GM10847 (cell line): ENCODE measurements around the gene TUBA4A.

Experiments used
- POLR2A ChIP-seq: IDR thresholded peaks from 2 replicates; pipeline ENCODE4 v1.6.1; 2011; ENCODE audit not compliant: insufficient read length; ENCODE audit errors: extremely low read depth

Gene TUBA4A

GRCh38 chr2:219289537-219290361 lies 36.0 kb upstream of the TUBA4A start:
- no peak for TF ChIP-seq POLR2A

DNA sequence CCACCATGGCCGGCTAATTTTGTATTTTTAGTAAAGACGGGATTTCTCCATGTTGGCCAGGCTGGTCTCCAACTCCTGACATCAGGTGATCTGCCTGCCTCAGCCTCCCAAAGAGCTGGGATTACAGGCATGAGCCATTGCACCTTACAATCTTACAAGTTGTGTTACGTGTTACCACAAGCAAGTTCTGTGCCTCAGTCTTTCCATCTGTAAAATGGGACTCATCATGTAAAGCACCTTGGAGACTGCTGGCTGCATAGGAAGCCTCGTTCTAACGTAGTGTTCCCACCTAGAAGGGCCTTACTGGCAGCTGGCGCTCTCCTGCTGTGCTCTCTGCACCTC lies 35.4 kb upstream of the TUBA4A start:
- TF ChIP-seq POLR2A, result no peak

- no peak for TF ChIP-seq POLR2A
Observed at GRCh38 chr2:219287580-219288265, 34.0 kb upstream of the TUBA4A start.

GRCh38 chr2:219286436-219287115 lies 32.9 kb upstream of the TUBA4A start:
- no peak for TF ChIP-seq POLR2A

- no peak for TF ChIP-seq POLR2A
Observed at GRCh38 chr2:219285894-219286425, 32.2 kb upstream of the TUBA4A start.

DNA sequence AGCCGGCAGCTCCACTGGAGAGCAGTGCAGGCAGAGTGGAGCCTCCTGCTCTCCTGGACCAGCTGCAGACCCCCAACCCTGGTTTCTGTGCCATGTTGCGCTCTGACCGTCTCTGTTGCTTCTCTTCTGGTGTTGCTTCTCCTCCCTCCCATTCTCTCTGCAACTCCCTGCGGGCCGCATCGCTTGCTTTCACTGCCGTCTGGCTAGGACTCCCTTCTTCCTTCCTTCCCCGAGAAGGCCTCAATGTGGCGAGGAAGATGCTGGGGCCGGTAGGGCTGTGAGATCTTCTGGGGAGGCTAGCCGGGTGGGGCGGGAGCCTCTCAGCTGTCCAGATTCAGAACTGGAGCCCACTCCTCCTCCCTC lies 31.6 kb upstream of the TUBA4A start:
- no peak for TF ChIP-seq POLR2A

- no peak for TF ChIP-seq POLR2A
Observed at GRCh38 chr2:219284501-219285372, 31.0 kb upstream of the TUBA4A start.

DNA sequence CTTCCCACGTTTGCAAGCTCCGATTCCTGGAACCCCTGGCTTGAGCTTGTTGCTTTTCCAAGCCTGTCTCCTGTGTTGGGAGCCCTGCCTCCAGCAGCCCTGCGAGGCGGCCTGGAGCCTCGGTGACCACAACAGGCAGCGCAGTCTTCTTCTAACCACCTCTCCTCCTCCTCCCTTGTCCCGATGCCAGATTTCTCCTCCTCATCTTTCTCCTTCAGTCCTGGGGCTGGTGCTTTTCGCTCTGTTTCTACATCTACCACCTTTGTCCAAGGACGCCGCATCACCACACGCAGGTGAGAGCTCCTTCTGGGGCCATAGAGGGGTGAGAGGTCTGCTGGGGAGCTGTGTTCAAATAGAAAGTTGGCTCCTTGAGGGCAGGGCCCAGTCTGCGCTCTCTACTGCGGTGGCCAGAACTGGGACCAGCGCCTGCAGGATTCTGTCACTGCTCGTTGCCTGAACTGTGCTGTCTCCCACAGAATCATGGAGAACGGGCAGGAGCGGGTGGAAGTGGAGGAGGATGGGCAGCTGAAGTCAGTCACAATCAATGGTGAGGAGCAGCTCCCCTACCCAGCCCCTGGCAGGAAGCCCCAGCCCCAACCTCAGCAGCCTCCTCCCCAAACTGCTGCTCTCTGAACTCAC lies 29.3 kb upstream of the TUBA4A start:
- no peak for TF ChIP-seq POLR2A

DNA sequence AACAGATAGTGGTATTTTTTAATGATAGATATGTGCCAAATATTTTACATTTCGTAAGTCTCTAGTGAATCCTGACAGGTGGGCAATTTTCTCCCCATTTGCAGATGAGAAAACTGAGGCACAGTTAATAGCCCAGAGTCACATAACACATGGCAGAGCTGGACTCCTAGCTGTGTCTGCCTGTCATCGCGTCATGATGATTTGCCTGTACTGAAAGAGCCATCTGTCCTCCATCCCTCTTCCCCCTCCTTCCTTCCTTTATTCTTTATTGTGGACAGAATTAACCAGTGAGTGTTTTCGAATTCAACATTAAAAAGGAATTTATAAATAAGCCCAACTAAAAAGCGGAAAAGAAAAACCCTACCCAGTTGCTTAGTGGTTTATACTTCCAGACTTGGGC lies 28.7 kb upstream of the TUBA4A start:
- no peak for TF ChIP-seq POLR2A

DNA sequence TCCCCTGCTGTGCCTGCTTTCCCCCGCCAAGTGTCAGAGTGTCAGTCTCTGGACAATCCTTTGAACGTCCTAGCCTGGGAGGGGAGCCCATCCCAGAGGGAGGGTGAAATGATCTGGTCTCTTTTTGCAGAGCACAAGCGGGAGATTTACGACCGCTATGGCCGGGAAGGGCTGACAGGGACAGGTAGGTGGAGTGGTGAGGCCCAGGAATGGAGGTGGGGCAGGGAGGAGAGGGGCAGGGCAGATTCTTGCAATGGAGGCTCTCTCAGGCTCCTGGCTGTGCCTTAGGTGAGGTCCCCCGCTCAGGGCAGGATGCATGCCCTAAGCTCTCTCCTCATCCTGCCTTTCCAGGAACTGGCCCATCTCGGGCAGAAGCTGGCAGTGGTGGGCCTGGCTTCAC lies 27.9 kb upstream of the TUBA4A start:
- TF ChIP-seq POLR2A, result no peak

- TF ChIP-seq POLR2A, result no peak
Observed at GRCh38 chr2:219280651-219281050, 26.9 kb upstream of the TUBA4A start.

DNA sequence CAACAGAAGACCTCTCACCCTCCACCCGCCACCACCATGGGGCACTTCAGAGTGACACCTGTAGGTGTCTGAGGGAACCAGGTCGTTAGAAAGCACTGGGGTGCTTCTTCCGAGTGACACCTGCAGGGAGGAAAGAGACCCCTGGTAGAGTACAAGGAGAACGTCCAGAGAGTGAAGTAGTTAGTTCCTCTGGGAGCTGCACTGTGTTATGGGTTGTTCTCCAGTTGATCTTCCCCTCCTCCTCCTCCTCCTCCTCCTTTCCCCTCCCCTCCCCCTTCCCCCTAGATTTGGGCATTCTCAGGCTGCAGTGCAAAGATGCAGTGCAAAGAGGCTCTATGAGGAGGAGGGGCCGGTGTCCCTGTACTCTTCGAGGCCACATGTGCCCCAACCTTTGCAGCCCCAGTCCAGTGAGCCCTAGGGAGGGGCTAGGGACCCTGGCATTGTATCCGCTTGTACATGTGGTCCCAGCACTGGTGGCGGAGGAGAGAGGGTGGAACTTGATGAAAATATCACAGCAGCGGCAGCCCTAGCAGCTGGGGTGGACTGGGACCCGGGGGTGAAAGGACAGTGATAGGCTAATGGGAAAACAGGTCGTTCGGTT lies 26.3 kb upstream of the TUBA4A start:
- TF ChIP-seq POLR2A, result no peak

DNA sequence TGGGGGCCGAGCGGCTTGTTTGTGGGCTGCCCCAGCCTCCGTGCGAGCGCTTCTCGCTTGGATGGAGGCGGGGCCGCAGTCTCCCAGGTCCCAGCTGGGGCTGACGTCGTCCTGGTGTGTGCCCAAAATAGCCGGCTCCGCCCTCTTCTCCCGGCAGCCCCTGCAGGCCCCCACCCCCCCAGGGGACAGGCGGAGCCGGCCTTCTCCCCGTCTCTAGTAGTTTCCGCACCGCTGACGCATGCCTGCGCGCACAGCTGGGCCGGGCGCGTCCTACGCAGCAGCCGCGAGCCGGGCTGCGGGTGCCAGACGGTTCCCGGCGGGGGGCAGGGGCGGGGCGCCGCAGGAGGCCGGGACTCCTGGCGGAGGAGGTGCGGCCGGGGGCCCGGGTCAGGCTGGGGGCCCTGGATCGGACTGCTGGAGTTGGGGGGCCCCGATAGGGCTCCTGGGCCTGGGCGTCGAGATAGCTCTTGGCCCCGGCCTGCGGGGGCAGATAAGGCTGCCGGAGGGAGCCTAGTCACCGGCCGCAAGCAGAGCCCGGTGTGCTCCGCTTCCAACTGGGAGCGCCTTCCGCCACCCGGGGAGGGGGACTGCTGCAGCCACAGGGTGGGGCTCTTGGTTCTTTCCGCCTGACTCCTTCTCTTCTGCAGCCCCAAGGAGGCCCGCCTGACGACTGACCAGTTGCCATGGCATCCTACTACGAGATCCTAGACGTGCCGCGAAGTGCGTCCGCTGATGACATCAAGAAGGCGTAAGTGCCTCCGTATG lies 25.6 kb upstream of the TUBA4A start, which contains the start of gene DNAJB2:
Gene DNAJB2, plus strand, starts transcription at position 216 of the 765 bp plus-strand sequence. Its CDS starts 468 bp downstream, at position 684.
- peak; percentile 90 for TF ChIP-seq POLR2A

- no peak for TF ChIP-seq POLR2A
Observed at GRCh38 chr2:219278655-219279150, 25.0 kb upstream of the TUBA4A start.
